ENCODE data around the gene PRXL2A. TPM values are rescaled to one million over a fixed set of nuclear protein-coding genes. Genes with fewer than 3 reads are reported as not detected.
"Not testable (repeated sequence)": the region's sequence is repeated elsewhere in the genome, so short reads cannot be mapped to it uniquely, and the experiment has no call there.

Gene PRXL2A
- total RNA-seq, 1 experiment from 2014 or later = 71.9 TPM

DNA sequence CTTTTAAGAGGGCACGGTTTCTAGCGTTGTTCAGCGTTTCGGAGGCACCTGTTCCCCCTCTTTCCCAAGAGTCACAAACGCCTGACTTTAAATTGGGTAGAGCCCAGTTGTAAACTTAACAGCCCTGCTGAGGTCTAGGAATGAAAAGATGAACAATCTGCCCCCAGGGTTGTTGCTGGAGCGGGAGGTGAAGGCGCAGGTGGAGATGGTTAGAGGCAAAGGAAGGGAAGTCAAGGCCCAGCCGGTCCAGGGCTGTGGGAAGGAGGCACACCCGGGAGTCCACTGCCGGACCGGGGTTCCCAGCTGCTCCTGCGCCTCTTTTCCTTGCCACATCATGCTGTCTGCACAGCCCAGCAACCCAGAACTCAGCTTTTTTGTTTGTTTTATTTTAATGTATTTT lies 770 bp downstream of the PRXL2A start:
- in situ Hi-C loops (cut with HindIII; ENCODE audit: low pct_unique_long_range_greater_than_20kb, low sequenced_read_pairs) = no loop called here
- DNase-seq (ENCODE audit: low read depth) = peak; percentile 9

GRCh38 chr10:80410122-80410521 lies 1.8 kb downstream of the PRXL2A start:
- DNase-seq (ENCODE audit: low read depth) = no peak
- in situ Hi-C loops (cut with HindIII; ENCODE audit: low pct_unique_long_range_greater_than_20kb, low sequenced_read_pairs) = no loop called here

GRCh38 chr10:80410578-80411145 lies 2.3 kb downstream of the PRXL2A start:
- in situ Hi-C loops (cut with HindIII; ENCODE audit: low pct_unique_long_range_greater_than_20kb, low sequenced_read_pairs) = no loop called here
- no peak for DNase-seq (ENCODE audit: low read depth)

DNA sequence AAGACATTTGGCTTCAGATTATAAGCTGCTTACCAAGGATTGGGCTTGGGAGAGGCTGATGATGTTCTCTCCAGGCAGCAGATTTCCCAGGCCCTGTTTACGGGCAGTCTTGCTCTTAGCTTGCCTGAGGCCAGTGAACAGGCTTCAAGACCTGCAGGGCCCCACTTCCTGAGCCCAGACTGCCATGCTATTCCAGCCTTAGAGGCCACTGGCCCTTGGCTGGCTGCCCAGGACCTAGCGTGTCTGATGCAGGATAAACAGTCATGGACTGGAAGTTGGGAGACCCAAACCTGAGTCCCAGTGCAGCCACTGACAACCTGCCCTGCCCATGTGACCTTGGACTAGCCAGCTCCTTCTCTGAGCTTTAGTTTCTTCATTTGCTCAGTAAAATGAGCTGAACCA lies 2.9 kb downstream of the PRXL2A start:
- in situ Hi-C loops (cut with HindIII; ENCODE audit: low pct_unique_long_range_greater_than_20kb, low sequenced_read_pairs) = no loop called here
- no peak for DNase-seq (ENCODE audit: low read depth)

- in situ Hi-C loops (cut with HindIII; ENCODE audit: low pct_unique_long_range_greater_than_20kb, low sequenced_read_pairs) = no loop called here
Measured at GRCh38 chr10:80411681-80412220, 3.4 kb downstream of the PRXL2A start.

DNA sequence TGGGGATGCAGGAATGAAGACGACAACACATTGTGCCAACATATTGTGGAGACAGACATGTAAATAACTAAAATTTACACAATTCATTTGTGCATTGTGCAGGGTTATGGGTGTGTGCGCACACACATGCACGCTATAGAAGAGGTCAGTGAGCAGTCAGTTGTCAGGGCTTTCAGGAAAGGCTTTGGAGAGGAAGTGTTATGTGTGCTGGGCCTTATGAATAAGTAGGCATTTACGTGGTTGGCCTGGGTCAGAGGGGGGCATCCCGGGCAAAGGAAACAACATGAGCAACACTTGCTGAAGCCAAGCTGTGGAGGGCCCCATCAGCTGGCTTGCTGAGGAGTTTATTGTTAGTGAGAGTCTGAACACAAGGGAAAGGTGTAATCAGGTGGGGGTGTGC lies 4.1 kb downstream of the PRXL2A start:
- in situ Hi-C loops (cut with HindIII; ENCODE audit: low pct_unique_long_range_greater_than_20kb, low sequenced_read_pairs) = no loop called here
- DNase-seq (ENCODE audit: low read depth) = no peak

More at GRCh38 chr10:80411681-80412220, 3.4 kb downstream of the PRXL2A start:
- DNase-seq (ENCODE audit: low read depth) = no peak

DNA sequence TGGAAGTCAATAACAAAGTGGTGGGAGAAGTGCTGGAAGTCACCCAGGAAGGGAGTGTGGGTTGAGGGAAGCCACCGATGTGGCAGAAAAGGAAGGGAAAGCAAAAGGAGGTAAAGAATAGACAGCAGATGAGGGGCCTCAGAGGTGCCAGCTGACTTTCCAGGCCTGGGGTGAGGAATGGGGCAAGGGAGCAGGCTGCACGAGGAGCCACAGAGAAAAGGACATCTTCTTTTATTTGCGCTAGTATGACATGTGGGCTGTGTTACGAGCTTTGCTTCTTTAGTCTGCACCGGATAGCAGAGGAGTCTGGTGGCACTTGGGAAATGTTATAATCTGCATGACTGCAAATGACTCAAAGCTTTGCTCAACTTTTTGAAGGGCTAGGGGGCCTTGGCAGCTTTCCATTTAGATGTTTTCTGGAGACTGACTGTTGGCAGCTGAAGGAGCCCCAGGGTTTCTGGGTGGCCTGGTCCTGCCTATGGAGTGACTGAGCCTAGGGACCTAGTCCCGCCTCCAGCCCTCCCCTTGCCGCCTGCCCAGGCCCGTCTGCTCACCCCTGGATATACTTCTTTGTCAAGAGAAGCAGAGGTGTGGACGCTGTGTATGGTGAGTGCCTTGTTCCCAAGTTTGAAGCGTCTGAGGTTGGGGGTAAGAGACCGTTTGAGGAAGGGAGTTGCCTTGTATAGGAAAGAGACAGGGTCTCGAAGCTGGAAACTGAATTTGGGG lies 5.1 kb downstream of the PRXL2A start:
- in situ Hi-C loops (cut with HindIII; ENCODE audit: low pct_unique_long_range_greater_than_20kb, low sequenced_read_pairs) = no loop called here

DNA sequence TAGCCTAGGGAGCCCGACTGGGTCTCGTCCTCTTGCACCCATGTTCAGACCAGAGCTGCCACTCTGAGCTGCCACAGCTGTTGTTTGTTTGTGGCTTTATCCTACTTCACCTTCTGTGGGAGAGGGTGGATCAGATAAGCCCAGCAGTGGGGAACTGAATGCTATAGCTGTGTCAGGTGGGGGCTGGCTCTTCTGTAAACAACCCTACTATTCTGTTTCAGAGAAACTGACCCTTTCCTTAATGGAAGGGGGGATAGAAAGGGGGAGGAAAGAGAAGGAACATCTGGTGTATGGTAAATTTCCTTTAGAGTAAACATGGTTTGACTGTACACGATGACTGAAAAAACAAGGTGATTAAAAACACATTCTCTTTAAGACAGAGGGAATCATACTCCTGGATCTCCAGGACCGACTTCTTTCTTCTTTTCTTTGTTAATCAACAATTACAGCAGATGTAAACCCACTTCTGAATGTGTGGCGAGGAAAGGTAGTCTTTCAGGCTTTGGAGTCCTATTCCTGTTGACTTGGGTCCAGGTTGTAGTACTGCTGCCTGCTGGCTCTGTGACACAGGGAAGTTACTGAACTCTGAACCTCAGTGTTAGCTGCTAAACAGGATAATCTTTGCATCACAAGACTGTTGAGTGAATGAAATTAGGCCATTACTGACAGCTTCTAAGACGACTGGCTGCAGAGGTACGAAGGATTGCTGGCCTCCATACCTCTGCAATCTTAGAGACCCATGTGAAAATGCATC lies 6.0 kb downstream of the PRXL2A start:
- in situ Hi-C loops (cut with HindIII; ENCODE audit: low pct_unique_long_range_greater_than_20kb, low sequenced_read_pairs) = no loop called here
- DNase-seq (ENCODE audit: low read depth) = no peak

More for the DNA sequence above, 5.1 kb downstream of the PRXL2A start:
- no peak for DNase-seq (ENCODE audit: low read depth)

GRCh38 chr10:80415734-80416478 lies 7.6 kb downstream of the PRXL2A start:
- in situ Hi-C loops (cut with HindIII; ENCODE audit: low pct_unique_long_range_greater_than_20kb, low sequenced_read_pairs) = no loop called here
- no peak for DNase-seq (ENCODE audit: low read depth)

DNA sequence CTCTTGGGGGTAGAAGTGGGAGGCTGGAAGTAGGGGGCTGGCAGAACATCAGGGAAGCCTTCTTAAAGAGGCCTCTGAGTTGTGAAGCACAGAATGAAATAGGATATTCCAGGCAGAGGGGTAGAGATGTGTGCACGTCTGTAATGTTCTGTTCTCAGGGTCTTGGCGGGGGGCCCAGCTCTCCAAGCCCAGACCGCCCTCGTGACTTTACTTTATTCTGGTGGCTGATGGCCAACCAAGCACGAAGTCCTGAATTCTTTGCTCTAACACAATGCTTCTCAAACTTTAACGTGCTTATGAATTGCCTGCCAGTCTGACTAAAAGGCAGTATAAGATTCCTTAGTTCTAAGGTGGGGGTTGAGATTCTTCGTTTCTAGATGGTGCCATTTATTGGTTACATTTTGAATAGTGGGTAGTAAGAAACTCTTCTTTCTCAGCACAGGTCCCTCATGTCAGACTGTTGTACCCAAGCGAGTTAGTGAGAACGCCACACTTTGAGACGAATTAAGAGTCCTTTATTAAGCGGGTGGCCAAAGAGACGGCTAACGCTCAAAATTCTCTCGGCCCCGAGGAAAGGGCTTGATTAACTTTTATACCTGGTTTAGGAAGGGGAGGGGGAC lies 8.2 kb downstream of the PRXL2A start:
- in situ Hi-C loops (cut with HindIII; ENCODE audit: low pct_unique_long_range_greater_than_20kb, low sequenced_read_pairs) = no loop called here
- DNase-seq (ENCODE audit: low read depth) = no peak

- in situ Hi-C loops (cut with HindIII; ENCODE audit: low pct_unique_long_range_greater_than_20kb, low sequenced_read_pairs) = not testable (repeated sequence)
Measured at GRCh38 chr10:80417256-80417655, 8.9 kb downstream of the PRXL2A start.

GRCh38 chr10:80421050-80421706 lies 12.8 kb downstream of the PRXL2A start:
- no peak for DNase-seq (ENCODE audit: low read depth)
- in situ Hi-C loops (cut with HindIII; ENCODE audit: low pct_unique_long_range_greater_than_20kb, low sequenced_read_pairs) = no loop called here

More at GRCh38 chr10:80417256-80417655, 8.9 kb downstream of the PRXL2A start:
- DNase-seq (ENCODE audit: low read depth) = not testable (repeated sequence)

- in situ Hi-C loops (cut with HindIII; ENCODE audit: low pct_unique_long_range_greater_than_20kb, low sequenced_read_pairs) = no loop called here
- DNase-seq (ENCODE audit: low read depth) = no peak
Measured at GRCh38 chr10:80421707-80422536, 13.6 kb downstream of the PRXL2A start.

- DNase-seq (ENCODE audit: low read depth) = no peak
- in situ Hi-C loops (cut with HindIII; ENCODE audit: low pct_unique_long_range_greater_than_20kb, low sequenced_read_pairs) = no loop called here
Measured at GRCh38 chr10:80425901-80426300, 17.6 kb downstream of the PRXL2A start.

DNA sequence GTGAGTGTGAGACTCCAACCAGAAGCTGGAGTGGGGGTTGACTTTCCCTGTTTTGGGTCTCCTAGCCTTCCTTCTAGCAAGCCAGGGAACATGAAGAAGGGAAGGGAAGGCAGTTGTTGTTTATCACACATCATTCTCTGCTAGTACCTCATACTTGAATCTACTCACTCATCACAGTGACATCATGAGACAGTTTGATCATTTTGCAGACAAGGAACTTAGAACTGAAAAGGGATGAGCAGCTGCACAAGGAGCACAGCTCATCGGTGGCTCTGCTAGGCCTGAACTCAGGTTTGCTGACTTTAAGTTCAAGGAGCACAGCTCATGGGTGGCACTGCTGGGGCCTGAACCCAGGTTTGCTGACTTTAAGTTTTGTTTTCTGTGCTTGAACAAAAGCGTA lies 19.2 kb downstream of the PRXL2A start:
- in situ Hi-C loops (cut with HindIII; ENCODE audit: low pct_unique_long_range_greater_than_20kb, low sequenced_read_pairs) = no loop called here
- no peak for DNase-seq (ENCODE audit: low read depth)

DNA sequence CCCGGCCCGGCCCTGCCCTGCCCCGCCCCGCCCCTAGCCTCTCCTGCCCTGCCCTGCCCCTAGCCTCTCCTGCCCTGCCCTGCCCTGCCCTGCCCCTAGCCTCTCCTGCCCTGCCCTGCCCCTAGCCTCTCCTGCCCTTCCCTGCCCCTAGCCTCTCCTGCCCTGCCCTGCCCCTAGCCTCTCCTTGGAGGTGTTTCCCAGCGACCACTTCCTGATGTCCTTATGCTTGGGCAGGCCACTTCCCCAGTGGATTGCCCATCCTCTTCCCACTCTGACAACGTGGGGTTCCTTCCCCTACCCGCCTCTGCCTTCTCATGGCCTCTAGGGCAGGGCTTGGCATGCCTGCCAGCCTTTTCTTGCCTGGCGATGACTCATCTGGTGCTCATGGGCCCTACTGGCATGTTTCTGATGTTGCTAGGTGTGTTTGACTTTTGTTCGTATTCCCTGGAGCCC lies 21.2 kb downstream of the PRXL2A start:
- in situ Hi-C loops (cut with HindIII; ENCODE audit: low pct_unique_long_range_greater_than_20kb, low sequenced_read_pairs) = no loop called here
- peak; percentile 75 for DNase-seq (ENCODE audit: low read depth)

DNA sequence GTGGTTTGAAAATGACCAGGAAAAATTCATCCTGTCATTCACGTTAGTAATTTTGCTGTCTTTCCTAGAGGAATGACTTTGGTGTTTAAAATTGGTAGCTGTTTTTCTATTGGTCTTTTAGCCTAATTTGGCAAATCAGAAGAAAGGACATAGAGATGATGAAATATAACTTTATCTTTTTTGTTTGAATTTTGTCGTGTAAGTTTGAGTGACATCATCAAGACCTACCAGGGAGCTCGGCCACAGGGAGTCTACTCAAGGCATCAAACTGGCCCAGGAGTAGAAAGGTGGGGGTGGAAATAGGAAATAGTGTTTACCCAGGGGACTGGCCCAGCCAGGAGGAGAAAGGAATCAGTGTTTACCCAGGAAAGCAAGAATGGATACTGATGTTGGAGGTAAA lies 24.8 kb downstream of the PRXL2A start:
- in situ Hi-C loops (cut with HindIII; ENCODE audit: low pct_unique_long_range_greater_than_20kb, low sequenced_read_pairs) = no loop called here

More for the DNA sequence above, 24.8 kb downstream of the PRXL2A start:
- DNase-seq (ENCODE audit: low read depth) = no peak
